Stimulated activated CD4-positive, alpha-beta T cell treated with anti-CD3 and anti-CD28 coated beads, Interleukin-1b, Interleukin-23, amount 100 ng/mL, for 24 hours (primary cell): Measurements from ENCODE around the gene CEND1.

Experiments used
- DNase-seq, 4 experiments: peaks; one replicate each; pipeline ENCODE4 v3.0.0-alpha.2; 2020; ENCODE audit warnings: low read depth in 4 of 4, low spot score in 1 of 4

The CEND1 gene

DNA sequence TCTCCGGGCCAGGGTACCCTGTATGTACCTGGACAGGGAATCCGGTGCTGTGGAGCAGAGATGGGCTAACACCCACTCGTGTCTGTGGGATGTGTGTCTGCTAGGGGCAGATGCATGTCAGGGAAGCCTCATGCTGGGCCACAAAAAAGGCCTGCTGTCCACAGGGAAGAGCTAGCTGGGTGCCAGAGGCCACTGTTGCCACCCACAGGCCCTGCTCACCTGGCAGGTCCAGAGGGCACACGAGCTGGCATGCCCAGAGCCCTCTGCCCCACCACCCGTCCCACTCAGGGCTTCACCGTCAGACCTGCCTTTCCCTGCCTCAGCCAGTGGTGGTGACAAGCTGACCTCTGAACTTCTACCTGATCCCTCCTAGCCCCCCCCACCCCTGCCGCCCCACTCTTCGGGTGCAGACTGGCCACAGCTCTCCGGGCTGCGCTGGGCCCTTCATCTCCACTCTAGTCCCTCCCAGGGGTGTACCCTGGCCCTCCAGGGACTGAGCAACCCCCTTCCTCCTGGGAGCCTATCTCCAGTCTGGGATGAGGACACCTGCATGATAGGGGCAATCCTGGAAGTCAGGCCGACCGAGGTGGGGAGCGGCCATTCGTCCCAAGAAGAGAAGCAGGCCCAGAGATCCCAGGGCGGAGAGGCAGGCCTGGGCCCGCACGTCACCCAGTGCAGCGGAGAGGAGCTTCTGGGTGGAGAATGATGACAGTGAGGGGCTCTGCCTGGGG lies 6.8 kb upstream of the CEND1 start:
- DNase-seq = no peak

DNA sequence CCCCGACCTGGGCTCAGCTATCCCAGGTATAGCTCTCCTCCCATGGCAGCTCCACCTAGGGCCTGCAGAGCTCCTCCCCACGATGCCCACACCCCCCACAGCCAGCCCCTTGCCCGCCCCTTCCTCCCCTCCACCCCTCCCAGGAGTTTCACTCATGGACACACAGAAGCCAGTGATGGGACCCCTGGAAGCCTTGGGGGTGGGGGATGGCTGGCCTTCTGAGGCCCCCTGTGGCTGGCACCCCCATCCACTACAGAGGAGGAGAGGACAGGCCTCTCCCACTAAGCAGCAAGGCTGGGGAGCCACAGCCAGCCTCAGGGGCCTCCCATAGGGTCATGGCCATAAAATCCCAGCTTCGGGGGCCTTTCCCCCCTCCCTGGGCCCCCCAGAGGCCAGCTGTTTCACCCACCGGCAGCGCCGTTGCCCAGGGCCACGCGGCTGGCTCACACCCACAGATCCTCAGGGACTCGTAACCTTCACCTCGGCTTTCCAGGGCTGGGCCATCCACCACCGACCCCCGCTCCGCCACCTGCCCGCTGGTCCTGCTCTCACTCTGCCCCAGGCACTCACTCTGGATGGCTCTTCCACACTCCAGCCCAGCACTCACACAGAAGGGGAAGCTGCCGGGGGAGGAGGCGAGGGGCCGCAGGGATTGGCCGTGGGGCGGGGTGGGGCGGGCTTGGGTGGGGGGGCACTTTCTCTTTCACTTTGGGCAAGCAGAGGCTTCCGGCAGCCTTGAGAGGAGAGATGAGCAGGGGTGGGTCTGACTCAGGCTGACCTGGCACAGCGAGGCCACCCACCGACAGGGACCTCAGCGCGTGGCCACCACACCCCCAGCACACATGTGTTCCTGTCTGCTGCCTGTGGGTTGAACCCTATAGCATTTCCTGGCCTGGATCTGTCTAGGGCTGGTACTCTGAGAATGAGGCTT lies 6.0 kb upstream of the CEND1 start:
- peak; percentile 61 to 82 (median 68) for DNase-seq

DNA sequence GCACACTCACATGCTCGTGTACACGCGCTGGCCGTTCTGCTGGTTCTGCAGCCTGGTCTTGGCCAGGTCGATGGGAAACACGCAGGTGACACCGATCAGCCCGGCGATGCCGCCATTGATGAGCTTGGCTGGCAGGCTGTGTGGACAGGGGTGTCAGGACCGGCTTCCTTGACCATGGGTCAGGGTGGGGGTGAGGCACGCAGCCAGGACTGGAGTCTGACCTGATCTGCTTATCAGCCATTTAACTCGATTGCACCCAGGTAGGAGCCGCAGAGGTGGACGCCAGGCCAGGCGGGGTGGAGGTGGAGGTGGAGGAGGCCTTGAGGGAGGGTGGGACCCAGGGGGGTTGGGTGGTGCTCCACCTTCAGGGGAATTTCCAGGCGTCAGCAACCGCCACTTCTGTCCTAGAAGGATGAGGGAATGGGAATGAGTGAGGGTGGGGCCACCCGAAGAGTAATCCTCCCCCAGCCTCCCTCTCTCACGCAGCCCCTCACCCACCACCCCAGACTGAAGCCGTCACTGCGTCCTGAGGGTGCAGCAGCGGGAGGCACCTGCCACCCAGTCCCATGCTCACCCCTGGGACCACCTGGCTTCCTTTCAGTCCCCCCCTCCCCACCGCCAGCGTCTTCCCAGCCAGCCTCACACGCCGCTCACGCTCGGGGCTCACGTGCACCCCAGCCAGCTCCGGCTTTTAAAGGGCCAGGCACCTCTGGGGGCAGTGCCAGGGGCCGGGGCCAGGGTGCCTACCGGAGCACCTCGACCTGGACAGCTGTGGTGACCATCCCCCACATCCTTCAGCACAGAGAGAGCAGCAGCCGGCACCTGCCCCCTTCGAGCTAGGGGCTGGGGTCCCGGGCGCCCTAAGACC lies 5.1 kb upstream of the CEND1 start:
- DNase-seq = no peak

DNA sequence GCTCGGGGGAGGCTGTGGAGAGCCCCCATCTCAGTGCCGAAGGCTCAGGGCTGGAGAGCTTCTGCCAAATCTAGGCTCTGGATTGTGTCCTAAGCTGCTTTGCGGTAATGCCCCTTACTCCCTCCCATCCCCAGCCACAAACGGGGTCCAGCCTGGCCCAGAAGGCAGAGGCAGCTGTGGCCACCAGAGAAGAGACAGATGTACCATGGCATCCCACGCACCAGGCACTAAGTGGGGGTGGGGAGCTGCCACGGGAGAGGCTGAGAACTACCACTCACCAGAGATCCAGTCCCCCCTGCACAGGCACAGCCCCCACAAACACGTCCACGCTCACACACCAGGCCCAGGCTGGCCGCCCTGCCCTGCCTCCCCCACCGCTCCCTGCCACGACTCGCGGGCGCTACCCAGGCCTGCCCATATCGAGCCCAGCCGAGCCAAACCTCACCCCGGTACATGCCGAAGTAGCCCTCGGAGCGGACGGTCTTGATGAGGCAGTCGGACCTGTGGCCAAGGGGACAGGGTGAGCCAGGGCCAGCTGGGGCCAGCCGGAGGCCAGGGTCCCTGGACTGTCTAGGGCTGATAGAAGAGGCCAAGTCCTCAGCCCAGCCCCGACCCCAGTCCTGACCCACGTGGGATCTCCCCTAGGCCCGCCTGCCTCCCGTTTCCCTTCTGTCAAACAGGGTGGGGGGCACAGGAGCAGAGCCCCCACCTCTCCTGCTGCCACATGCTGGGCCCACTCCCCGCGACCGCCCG lies 4.3 kb upstream of the CEND1 start:
- no peak for DNase-seq

DNA sequence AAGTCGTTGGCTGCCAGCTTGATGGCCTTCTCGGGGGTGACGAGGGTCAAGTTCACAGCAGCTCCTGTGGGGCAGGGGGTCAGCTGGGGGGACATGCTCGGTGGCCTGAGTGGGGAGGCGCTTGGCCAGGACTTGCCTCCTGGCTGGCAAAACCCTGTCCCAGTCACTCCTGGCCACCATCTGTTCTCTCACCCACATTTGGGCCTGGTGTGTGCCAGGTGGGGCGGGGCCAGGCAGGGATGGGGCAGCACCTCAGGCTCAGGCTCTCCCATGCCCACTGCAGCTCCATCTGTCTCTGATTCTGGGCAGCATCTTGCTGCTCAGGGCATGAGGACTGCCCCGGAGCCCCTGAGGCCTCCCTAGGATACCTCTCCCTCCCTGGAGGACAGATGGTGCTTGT lies 3.7 kb upstream of the CEND1 start:
- no peak for DNase-seq

DNA sequence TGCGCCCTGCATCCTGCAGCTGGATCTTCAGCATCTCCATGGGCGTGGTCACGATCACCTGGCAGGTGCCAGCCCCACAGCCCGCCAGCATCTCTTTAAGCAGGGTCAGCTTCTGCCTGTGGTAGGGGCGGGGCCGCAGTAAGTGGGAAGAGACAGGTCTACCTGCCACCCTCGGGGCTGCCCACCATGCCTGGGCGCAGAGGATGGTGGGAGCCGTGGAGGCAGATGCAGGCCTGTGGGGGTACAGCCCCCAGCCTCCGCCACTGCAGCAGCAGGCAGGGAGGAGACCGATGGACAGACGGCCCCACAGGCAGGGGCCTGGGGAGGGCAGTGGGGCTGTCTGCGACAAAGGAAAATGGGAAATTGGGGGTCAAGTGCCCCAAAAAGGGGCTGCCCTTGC lies 3.0 kb upstream of the CEND1 start:
- DNase-seq = no peak

DNA sequence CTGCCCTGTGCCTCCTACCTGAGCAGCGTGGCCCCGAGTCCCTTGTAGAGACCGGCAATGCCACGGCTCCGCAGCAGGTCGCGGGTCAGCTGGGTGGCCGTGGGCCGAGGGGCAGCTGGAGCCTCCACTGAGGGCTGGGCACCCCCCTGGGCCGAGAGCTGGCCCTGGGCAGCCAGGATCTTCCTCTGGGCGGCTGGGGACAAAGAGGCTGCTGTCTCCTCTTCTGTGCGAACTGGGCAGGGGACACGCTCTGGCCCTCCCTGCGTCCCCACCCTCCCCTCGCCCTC lies 2.6 kb upstream of the CEND1 start:
- no peak for DNase-seq

DNA sequence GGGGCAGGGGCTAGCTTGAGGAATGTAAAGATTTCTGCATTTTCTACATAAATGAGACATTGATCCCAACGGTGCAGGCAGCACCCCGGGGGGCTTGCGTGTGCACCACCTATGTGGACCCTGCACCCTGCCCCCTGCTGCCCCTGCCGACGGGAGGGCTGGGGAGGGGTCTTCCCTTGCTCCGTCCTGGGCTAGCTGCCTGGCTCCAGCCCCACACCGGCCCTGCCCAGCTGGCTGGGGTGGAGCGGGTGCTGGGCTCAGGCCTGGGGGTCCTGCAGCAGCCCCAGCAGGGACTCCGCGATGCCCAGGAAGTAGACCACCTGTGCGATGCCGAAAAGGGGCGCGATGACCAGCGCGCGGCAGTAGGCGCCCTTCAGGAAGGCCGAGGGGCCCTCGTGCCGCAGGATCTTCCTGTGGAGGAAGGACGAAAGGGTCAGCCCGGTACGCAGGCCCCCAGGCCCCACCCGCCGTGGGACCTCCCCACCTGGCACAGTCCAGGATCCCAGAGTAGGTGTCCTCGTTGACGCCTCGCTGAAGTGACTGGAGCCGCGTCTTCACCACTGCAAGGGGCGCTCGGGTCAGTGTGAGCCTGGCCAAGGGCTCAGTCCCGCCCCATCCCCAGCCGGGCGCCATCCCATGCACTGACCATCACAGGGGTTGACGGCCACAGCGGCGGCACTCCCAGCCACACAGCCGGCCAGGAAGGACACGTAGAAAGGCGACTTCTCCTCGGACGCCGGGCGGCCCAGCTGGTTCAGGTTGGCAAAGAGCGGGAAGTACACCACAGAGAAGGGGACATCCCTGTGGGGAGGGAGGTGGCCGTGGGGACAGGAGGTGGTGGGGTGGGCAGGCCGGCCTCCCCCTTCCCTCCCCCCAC lies 2.0 kb upstream of the CEND1 start:
- no peak for DNase-seq

DNA sequence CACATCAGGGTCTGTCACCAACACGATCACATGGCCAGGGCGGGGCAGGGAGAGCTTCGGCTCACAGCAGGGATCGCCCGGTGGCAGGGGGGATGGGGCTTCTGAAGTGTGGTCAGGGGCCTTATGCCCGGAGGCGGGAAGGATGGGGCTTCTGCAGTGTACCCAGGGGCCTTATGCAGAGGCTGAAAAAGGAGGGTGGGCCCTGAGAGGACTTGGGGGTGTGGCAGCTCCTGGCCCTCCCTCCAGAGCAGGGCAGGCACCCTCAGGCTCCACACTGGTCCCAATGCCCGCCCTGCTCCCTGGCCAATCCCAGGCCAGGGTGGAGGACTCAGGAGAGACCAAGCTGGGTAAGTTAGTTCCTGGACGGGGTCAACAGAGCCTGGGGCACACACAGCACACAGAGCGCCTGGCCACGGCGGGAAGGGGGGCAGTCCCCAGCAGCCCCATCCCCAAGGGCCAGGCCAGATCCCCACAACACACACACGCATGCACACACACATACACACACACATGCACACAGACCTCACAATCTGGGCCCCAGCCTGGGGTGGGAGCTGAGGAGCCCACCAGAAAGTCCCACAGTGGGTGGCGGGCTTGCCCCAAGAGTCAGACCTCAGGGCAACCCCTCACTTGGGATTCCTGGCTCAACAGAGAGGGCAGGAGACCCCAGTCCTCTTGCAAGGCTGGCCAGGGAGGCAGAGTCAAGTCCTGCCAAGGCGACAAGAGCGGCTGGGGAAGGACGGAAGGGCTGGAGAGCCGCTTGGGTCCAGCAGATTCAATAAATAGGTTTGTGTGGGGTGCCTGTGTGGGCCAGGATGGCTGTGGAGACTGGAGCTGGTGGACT lies 1.1 kb upstream of the CEND1 start:
- no peak for DNase-seq

DNA sequence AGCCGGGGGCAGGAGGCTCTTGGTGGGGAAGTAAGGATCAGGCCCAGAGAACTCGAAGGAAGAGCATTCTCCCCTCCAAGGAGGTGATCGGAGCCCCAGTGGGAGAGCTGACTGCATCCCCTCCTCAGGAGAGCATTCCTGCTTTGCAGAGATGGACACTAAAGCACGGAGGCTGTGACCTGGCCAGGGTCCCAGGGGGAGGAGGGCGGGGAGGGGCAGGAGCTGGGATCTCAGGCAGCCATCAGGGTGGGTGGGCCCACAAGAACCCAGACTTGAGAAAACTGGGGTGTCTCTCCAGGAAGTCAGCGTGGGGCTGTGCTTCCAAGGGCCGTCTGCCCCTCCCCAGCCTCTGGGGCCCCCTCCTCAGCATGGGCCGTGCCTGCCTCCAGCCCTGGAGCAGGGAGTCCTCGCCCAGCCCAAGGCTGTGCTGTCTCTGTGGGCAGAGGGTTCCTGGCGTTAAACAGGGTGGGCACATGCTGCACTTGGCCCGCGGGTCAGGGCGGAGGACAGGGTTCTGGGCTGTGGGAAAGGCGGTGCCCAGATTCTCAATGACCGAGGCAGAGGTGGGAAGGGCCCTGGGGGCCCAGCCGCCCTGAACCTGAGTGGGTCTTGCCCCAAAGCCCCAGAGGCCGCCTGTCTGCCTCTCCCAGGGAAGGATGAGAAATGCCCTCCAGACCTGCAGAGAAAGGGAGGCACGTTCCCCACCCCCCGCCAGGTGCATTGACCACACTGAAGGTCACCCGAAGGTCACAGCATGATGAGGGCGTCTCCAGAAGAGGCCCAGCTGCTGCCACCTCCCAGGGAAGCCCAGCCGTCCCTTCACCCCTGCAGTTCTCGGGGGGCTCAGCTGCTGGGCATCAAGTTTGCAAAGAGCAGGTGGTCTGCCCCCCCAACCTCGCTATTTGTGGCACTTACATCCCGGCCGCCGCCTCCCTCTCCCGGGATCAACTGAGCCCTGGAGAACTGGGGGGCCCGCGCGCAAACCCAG lies 643 bp downstream of the CEND1 start:
- no peak for DNase-seq

DNA sequence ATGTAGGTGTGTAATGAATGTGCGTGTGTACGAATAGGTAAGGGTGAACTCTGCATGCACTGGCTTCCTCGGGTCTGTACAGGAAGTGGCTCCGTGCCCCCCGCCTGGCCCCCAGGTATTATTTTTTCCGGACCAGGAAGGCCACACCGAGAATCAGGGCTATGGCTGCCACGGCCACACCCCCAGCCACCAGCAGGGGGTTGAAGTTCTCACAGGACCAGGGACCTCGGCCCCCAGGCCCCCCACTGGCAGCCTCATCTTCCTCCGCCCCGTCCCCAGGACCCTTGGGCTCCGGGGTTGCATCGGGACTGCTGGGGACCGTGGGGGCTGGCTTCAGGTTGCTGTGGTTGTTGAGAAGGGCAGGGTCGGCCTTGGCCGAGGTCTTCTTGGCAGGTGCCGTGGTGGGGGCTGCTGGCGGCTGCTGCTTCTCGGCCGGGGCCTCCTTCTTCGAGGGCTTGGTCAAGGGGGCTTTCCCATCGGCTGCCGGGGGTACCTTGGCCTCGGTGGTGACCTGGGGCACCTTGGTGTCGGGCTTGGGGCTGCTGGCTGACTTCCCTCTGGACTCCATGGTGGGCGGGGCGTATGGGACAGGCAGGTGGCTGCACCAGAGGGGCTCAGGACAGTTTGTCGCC lies 1.8 kb downstream of the CEND1 start:
- DNase-seq = no peak

DNA sequence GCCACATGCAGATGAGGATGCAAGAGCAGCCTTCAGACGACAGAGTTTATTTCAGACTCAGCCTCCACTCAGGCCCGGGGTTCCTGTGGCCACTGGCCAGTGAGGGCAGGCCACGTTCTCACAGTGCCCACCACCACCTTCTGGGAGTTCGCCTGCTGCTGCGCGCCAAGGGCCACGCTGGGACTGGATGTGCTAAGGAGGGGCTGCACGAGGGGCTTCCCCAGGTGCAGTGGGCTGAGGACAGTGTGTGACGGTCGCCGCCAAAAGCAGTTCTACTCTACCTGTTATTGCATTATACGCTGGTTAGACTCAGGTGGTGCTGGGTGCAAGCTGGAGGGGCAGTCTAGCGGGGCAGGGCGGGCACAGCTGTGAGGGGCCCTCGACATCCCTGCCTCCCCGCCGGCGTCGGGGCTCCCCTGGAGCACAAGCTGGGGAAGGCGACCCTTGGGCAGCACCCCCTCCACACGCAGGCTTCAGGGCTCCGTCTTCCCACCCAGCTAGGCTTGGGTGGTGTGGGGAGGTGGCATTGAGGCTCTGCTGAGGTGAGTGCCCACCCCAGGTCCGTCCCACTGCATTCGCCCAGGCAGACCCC lies 2.7 kb downstream of the CEND1 start:
- DNase-seq = no peak

DNA sequence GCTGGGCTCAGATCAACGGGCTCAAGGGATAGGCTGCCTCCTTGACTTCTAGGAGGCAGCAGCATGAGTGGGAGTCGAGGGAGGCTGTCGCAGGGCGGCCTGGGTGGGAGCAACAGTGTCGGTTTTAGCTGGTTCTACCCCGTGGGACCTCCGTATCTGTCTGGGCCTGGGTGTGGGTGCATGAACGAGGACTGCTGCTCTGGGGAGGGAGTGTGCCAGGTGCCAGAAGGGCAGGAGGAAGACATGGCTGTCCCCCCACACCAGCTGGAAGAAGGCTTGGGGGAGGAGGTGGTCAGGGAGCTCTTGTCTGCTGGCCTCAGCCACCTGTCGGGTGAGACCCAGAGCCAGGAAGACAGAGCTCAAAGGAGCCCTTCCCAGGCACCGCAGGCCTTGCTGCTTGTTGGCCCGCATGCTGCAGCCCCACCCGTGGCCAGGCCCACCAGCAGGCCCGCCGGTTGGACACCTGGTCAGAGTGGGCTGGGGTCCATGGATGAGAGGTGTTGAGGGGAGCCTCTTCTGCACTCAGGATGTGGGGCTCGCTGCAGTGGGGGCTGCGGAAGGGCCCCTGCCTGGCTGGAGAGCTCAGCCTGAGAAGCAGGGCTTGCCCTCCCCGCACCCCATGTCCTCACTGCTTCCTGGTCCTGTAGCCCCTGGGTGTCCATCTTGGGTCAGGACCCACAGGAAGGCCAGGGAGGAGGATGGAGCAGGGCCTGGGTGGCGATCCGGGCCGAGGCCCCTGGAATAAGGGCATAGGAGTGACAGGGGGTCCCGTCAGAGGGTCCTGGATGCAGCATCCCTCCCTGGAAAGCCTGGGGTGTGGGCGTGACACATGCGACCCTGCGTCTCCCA lies 3.4 kb downstream of the CEND1 start:
- no peak for DNase-seq

DNA sequence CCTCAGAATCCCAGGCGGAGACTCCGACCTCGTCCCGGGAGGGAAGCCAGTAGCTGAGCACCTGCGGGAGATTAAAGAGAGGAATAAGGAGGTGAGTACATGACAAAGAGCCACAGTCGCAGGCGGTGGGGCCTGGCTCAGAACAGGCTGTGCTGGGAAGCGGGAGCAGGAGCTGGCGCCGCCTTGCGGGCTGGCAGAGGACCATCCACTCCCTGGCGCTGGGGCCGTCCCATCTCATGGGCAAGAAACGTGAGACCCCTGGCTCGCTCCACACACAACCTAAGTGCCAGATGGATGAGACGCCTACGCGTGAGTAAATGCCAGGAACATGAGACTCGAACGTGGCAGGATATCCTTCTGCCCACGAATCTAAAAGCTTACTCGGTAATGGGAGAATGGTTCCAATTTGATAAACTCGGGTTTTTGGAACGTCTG lies 6.3 kb downstream of the CEND1 start:
- DNase-seq = no peak

DNA sequence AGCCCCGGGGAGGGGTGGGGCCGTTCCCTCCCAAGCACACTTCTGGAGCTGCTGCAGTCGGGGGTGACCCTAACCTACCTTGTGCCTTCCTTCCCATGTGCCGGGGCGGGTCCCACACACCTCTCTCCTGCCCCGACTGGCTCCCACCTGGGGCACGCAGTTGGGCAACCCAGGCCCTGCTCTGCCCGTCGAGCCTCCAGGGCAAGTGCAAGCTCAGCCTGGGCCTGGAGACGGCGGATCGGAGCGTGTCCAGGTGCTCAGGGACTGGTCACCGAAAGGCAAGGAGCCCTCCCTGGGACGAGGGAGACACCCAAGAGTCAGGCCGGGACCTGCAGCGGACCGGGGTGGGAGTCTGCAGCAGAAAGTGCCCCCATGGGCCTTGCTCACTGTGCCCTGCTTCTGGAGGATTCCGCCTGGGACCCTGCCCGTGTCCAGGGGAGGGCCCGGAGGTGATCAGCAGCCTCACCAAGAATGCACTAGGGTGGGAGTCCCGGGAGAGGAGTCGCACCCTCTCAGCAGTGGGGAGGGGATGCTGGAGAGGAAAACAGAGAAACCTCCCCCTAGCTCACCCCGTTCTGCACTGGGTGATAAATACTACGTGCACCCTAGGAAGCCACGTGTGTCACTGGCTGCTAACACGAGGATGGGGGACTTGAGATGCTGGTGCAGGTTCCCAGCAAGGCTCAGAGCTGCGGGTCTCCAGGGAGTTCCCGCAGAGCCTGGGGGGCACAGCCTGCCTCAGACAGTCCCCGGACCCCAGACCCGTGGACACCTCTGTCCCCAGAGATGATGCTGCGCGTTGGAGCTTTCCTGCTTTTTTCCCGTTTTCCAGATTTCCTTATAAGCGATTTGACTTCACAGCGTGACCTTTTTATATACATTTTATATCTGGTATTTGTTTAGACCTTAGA lies 7.4 kb downstream of the CEND1 start:
- no peak for DNase-seq
